Measurements from ENCODE around the gene PEA15.

Gene PEA15, protein sequence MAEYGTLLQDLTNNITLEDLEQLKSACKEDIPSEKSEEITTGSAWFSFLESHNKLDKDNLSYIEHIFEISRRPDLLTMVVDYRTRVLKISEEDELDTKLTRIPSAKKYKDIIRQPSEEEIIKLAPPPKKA

DNA sequence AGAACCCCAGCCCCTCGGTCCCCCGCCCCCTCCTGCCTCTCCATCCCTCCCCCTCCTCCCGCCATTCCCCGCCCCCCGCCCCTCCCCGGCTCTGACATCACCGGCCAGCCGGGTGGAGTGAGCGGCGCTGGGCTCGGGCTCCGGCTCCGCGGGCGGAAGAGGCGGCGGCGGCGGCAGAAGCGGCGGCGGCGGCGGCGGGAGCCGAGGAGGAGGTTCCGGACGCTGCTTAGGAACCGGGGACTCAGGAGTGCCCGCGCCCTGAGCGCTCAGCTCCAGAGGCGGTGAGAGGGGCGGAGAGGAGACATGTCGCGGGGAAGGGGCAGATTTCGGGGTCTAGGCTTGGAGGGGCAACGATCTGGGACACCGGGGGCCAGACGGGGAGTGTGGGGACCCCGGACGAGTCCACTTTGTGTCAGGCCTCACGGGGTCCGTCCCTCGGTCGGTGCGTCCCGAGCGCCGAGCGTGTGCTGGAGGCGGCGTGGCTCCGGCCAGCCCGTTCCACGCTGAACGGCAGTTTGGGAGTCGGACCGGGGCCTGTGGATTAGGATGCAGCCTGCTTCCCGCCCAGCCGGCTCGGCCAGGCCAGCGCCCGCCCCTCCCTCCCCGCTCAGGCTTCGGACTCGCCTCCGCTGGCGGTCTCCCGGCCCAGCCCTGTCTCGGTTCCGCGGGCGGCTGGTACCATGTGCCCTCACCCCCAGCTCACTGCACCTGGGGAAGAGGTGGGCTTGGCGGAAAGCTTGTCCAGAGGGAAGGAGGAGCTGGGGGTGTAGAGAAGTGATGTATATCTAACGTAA lies at the start of gene PEA15:
TSS of gene PEA15 (plus strand) at position 143 of the 794 bp plus-strand sequence. CDS start 6,161 bp downstream, outside the sequence.
- peak; percentile 78 to 79 for DNase-seq

DNA sequence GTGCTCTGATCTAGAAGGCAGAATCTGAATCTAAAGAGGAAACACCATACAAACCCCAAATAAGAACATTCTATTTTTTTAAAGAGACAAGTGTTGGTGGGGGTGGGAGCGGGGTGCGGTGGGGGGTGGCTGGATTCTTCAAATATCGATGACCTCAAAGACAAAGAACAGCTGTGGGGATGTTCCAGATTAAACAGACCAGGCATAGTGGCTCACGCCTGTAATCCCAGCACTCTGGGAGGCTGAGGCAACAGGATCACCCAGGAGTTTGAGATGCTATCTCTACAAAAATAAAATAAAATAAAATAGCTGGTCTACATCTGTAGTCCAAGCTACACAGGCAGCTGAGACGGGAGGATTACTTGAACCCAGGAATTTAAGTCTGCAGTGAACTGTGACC lies 48.8 kb upstream of the PEA15 start:
- no peak for DNase-seq

DNA sequence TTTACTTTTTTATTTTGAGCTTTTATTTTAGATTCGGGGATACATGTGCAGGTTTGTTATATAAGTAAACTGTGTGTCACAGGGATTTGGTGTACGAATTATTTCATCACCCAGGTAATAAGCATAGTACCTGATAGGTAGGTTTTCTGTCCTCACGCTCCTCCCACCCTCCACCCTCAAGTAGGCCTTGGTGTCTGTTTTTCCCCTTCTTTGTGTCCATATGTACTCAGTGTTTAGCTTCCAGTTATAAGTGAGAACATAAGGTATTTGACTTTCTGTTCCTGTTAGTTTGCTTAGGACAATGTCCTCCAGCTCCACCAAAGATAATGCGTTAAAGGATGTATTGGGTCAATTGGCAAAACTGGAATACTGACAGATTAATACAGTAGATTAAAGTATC lies 48.0 kb upstream of the PEA15 start:
- DNase-seq: no peak

DNA sequence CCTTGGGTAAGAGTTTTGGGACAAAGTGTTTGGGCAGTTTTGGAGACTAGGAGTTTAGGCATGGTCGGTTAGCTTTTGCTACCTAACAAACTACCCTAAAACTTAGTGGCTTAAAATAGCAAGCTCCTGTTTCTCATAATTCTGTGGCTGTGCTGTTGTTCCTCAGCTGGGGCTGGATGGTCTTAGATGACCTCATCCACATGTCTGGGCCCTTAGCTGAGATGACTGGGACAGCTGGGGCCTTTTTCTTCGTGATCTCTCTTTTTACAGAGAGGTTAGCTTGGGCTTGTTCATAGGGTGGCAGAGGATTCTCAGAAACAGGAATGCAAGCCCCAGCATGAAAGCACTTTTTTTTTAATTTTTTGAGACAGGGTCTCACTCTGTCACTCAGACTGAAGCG lies 47.2 kb upstream of the PEA15 start:
- no peak for DNase-seq

DNA sequence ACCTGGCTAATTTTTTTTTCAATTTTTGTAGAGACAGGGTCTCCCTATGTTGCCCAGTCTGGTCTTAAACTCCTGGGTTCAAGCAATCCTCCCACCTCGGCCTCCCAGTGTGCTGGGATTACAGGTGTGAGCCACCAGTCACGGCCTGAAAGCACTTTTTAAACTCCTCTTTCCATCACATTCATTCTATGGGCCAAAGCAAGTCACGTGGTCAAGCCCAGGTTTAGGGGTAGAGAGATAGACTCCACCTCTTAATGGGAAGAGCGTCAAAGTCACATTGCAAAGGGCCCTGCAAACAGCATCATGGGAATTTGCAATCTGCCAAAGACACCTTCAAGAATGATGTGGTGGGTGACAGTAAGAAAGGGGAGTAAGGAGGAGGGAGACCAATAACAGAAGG lies 46.6 kb upstream of the PEA15 start:
- DNase-seq: no peak

DNA sequence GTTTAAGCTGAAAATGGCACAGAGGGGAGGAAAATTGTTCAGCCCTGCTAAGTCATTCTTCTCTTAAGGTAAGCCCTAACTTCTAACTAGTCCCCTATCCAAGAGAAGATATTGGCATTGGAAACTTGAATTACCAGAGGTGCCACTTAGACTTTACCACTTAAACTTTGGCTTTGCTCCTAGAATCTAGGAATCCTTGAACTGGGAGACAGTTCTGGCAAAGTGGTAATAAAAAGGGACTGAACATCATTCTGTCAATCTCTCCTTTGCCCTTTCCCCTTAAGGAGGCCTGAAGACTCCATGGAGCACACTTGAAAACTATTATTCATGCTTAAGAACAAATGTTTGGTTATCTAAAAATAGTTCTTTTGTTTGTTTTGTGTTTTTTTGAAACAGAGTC lies 45.3 kb upstream of the PEA15 start:
- no peak for DNase-seq

DNA sequence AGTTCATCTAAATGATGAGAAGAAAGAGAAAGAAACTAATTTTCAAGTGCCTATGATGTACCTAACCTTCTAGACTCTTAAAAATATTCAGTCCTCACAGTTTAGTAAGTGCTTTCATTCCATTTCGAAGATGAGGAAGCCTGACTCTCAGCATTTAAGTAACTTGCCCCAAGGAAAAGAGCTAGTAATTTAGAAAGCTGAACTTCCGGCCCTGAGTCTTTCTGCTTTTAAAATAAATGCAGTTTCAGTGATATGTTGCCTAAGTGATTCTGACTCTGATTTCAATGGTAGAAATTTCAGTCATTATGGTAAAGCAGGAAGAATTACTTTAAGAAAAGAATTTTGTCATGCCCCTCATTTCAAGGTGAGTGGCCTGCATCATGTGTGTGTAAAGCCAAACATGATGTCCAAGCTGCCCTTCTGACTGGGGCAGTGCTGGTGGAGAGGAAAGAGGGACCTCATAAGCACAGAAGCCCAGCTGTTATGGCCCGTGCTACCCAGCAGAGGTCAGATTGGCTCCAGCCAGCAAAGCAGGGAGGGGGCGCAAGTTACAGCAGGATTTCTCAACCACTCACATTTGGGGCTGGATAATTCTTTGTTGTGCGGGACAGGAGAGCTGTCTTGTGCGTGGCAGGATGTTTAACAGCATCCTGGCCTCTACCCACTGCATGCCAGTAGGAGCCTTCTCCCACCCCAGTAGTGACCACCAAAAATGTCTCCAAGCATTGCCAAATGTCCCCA lies 43.0 kb upstream of the PEA15 start:
- no peak for DNase-seq

DNA sequence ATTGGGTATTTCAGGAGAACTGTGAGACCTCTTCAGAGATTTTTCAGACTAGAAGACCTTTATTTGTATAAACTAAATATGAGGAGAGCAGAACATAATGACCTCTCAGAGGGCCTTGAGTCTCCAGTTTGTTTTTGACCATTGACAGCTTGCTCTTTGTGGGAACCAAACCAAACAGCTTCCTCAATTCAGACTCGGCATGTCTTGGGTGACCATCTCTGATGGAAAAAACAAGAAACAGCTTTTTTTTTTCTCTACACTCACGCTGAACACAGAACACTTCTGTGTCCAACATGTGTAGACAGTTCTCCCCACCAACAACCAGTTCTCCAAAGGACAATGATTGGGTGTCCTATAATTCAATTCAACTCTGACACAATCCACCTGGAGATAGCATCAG lies 42.3 kb upstream of the PEA15 start:
- no peak for DNase-seq

DNA sequence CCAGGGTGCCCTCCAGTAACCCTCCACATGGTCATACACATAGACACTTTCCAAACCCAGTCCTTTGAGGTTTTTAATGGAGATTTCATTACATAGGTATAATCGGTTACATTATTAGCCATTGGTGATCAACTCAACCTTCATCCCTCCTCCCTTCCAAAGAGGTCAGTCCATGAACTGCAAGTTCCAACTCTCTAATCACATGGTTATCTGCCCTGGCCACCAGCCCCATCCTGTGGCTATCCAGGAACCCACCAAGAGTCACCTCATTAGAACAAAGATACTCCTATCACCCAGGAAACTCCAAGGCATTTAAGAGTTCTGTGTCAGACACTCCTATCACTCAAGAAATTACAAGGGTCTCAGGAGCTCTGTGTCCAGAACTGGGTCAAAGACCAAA lies 41.6 kb upstream of the PEA15 start:
- no peak for DNase-seq

DNA sequence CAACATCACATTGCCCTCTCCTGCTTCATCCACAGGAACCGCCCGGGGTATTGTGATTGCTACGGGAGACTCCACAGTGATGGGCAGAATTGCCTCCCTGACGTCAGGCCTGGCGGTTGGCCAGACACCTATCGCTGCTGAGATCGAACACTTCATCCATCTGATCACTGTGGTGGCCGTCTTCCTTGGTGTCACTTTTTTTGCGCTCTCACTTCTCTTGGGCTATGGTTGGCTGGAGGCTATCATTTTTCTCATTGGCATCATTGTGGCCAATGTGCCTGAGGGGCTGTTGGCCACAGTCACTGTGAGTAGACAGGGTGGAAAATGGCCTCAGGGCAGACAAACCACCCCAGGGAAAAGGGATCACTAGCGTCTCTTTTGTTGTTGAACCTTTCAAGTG lies 41.1 kb upstream of the PEA15 start:
- DNase-seq: no peak

DNA sequence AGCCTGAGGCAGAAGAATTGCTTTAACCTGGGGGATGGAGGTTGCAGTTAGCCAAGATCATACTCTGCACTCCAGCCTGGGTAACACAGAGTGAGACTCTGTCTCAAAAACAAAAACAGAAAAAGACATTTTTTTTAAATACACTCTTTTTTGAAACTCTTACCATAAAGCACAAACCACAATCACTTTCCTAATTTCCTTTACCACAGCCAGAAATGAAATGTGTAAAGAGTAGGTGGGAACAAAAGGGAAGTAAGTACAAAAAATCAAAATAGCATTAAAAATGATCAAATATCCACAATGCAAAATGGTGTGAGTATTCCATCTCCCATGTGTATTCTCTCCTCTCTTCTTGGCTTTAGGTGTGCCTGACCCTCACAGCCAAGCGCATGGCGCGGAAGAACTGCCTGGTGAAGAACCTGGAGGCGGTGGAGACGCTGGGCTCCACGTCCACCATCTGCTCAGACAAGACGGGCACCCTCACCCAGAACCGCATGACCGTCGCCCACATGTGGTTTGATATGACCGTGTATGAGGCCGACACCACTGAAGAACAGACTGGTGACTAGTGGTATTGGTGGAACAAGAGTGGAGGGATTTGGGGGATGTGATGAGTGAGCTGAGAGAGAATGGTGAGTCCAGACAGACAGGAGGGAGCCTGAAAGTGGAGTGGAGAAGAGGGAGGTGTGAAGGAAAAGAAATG lies 38.9 kb upstream of the PEA15 start:
- DNase-seq: no peak

DNA sequence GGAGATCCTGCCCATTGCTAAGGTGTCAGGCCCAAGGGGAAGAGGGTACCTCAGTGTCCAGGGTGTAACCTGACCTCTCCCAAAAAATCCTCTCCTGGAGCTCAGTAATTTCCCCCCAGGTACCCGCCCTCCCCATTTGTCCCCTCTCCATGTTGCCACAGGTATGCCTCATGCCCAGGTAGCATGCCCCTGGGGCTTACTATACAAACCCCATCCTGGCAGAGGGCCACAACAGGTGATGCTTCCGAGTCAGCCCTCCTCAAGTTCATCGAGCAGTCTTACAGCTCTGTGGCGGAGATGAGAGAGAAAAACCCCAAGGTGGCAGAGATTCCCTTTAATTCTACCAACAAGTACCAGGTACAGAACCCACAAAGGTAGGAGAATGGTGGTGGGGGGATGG lies 38.1 kb upstream of the PEA15 start:
- no peak for DNase-seq

DNA sequence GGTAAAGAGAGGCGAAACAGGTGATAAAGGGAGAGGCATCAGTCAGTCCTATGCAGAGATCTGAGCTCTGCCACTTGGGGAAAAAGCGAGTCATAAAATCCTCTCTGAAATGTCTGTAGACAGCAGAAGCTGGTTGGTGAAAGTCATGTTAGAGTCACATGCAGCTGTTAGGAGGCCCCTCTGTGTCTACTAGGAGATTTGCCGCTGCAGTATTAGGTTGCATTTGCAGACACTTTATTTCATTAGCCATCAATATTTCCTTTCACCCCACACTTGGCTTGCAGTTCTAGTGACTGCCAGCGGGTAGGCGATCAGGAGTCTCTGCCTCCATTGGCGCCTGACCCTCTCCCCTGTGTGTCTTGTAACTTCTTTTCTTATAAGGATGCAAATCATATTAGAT lies 37.6 kb upstream of the PEA15 start:
- DNase-seq: peak in 1 of 2 experiments; percentile 11

DNA sequence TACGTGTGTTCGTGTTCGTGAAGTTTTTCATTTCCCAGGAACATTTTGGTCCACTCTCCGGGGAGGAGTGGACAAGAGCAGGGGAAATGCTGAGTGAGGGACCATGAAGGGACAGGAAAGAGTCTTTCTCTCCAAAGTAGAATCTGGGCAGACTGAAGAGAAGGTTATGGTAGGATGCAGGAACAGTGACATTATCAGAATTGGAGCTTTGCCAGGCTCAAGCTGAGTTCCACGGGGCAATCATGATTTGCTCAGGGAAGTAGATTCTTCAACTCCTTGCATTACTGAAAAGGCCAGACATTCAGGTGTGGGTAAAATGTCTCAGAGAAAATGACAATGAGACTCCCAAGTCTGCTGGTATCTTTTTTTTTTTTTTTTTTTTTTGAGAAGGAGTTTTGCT lies 37.2 kb upstream of the PEA15 start:
- no peak for DNase-seq

DNA sequence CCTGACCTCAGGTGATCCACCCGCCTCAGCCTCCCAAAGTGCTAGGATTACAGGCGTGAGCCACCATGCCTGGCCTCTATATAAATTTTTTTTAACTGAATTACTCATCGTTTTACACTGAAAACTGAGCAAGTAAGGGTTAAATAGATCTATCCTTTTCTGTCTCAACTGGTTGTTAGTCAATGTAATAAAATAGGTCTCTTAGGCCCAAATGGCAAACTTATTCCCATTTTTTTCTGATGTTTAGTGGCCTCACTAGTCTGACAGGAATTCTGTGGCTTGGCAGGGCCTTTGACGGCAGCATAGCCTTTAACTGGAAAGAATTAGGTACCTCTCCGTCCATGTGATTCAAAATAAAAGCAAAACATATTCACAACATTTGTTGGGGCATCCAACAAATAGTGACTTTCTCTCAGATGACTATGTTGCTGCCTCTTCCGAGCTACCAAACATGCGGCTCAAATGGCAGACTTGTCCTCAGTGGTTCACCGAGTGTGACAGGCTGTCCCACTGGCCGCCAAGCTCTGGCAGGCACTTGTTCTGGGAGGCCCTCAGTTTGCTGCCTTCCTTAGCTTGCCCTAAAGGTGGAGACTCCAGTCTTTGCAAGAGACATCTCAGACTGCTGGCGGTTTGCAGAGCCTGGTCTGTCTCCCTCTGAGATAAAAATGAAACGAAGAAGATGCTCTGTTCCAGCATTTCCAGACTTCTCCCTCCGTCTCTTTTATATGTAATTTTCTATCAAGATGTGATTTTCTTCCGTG lies 36.4 kb upstream of the PEA15 start:
- no peak for DNase-seq

DNA sequence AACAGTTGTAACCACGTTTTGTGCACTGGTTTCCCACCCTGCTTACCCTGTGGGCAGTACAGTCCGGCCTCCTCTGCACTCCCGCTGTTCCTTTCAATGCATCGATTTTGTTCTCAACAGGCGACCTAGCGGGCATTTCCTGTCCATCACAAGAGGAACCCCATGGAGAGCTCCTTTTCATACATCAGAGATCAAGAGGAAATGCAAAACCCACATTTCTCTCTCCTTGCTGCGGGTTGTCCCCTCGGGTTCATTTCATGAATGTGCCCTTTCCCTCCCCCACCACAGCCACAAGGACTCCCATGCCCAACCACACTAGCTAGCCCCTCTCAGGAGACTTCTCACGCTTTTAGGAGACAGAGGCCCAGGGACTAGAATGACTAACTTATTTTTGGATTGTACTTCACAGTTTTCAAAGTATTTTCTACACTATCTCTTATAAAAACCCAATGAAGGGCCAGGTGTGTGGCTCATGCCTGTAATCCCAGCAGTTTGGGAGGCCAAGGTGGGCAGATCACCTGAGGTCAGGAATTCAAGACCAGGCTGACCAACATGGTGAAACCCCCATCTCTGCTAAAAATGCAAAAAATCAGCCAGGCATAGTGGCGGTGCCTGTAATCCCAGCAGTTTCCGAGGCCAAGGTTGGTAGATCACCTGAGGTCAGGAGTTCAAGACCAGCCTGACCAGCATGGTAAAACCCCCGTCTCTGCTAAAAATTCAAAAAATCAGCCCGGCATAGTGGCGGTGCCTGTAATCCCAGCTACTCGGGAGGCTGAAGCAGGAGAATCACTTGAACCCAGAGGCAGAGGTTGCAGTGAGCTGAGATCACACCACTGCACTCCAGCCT lies 35.4 kb upstream of the PEA15 start:
- DNase-seq: peak; percentile 18 to 38

DNA sequence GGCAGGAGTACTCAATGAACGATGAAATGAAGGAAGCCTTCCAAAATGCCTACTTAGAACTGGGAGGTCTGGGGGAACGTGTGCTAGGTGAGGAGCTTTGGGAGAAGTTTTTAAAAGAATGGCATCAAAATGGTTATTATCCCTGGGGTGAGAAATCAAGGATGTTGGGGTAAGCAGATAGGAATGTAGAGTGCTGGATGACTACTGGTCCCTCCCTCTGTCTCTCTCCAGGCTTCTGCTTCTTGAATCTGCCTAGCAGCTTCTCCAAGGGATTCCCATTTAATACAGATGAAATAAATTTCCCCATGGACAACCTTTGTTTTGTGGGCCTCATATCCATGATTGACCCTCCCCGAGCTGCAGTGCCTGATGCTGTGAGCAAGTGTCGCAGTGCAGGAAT lies 33.8 kb upstream of the PEA15 start:
- no peak for DNase-seq

DNA sequence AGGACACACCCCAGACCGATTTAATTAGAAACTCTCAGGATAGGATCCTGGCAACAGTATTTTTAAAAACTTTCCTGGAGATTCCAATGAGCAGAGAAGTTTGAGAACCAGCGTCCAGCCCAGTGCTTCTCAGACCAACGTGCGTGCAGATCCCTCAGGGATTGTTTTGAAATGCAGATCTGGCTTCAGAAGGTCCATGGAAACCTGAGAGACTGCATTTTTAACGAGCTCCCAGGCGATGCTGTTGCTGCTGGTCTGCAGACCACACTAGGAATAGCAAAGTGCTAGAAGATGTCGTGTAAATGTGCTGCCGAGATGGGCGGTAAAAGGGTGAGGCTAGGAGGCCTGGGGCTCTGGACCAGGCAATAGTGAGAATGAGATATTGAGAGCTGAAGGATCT lies 33.2 kb upstream of the PEA15 start:
- no peak for DNase-seq

DNA sequence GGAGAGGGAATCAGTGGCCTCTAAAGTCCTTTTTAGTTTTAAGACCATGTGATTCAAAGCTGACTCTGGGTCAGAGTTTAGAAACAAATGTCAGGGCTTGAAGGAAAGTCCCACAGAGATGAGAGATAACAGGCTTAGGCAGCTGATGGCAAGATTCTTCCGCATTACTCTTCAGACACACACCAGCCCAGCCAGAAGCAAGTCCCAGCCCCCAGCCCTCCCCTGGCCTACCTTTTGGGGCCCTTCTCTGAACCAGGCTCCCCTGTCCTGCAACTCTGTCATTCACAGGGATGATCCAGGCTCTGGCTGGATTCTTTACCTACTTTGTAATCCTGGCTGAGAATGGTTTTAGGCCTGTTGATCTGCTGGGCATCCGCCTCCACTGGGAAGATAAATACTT lies 28.0 kb upstream of the PEA15 start:
- DNase-seq: no peak

DNA sequence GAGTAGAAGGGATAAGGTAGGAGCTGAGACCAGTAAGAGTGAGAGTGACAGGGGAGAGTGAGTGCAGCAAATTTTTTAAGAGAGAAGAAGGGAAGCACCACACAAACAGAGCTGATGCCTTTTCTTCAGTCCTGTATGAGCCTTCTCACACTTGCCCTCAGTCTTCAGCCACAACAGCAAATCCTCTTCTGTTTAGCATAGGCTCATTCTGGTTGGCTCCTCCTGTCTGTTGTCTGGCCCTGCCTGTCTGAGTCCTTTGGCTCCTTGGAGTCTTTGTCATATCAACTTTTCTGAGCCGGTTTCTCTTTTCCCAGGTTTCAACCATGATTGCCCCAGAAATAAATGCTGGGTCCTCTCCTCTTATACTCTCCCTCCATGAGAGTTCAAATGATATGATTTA lies 27.5 kb upstream of the PEA15 start:
- no peak for DNase-seq

DNA sequence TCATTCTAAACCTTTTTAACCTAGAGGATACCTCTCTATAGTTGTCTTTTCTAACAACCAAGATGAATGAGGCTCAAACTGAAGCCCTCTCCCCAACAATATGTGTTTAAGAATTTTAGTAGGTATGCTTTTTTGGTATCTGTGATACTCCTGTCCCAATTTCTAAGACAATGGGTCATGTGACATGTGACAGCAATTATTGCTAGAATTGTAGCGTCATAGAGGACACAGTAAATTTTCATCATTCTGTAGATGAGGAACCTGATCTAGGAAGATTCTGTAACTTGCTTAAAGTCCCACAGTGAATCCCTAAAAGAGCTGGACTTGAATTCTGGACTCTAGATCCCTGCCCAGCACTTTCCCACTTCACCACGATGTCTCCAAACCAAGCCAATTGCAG lies 26.5 kb upstream of the PEA15 start:
- DNase-seq: no peak

DNA sequence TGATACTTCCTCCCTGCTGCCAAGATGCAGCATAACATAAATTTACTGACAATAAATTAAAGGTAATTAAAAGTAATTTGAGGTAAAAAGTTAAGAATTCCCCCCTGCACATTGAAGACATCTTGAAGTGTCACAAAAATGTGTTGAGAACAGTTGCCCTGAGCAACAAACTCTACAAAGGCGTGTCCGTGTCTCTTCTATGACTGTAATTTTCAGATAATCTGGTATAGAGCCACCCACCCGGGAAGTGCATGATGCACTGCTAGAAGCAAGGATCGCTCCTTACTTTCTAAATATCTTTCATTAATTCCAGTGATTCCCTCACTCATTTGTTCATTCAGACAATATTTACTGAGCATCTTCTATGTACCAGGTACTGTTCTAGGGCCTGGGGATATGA lies 25.8 kb upstream of the PEA15 start:
- no peak for DNase-seq

Measured in activated CD4-positive, alpha-beta T cell treated with anti-CD3 and anti-CD28 coated beads, Interleukin-2, amount 50 U/mL, for 48 hours (primary cell).